Coronary artery (tissue), 2 donors: ENCODE data around the gene TRPM4.
A peak's percentile ranks its signal among the peaks of the same experiment; 100 is the strongest.

Experiments
- DNase-seq: peaks from one replicate; pipeline ENCODE4 v3.0.0-alpha.2; 2017; ENCODE audit warnings: low spot score
- H3K27ac ChIP-seq, 2 donors: fragments of 200-600 bp; sonication (generic); one replicate each; pipeline ENCODE4 v1.5.1; 2016 to 2019
- H3K4me3 ChIP-seq: fragments of 200-600 bp; sonication (generic); 2 replicates; pipeline ENCODE4 v1.5.1; 2016; ENCODE audit warnings: mild to moderate bottlenecking, moderate library complexity
- TF ChIP-seq, protein P1 (sequence below): fragments of 200-600 bp; sonication (generic); IDR thresholded peaks from one replicate; pipeline ENCODE4 v1.5.1; 2019; ENCODE audit warnings: antibody characterized with exemption

TRPM4 gene

DNA sequence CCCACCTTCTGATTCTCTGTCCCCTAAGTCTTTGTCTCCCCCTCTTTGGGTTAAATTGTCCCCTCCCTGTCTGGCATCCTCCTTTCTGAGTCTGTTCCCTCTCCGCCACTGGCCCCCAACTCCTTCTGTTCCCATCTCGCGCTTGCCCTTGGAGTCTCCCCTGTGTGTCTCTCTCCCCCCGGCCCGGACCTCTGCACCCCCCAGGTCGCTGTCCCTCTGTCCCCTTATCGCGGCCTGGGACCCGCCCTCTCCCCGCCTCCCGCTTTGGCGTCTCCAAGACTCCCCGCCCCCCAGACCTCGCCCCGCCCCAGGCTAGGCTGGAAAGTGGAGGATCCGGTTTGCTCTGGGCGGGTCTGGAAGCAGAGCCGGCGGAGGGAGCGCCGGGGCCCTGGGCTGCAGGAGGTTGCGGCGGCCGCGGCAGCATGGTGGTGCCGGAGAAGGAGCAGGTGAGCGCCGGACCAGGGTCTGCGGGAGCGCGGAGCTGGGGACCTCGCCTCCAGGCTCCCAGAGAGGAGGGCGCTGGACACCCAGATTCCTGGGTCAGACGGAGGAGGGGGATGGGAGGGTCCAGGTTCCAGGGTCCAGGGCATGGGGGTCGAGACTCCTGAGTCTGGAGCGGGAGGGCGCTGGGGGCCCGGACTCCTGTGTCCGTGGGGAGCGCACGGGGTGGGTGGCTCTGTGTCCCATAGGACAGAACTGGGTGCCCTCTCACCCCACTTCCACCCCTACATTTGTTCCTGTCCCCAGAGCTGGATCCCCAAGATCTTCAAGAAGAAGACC, at the start of gene TRPM4:
TRPM4 (plus strand) TSS at position 348 of the 780 bp plus-strand sequence; CDS start at position 423, 75 bp downstream.
- peak; percentile 93 for DNase-seq
- Histone ChIP-seq H3K4me3 (peak within 1 kb of the TSS; percentile 79), H3K27ac (peak within 1 kb of the TSS; percentile 82 to 87)
- TF ChIP-seq, protein P1, sequence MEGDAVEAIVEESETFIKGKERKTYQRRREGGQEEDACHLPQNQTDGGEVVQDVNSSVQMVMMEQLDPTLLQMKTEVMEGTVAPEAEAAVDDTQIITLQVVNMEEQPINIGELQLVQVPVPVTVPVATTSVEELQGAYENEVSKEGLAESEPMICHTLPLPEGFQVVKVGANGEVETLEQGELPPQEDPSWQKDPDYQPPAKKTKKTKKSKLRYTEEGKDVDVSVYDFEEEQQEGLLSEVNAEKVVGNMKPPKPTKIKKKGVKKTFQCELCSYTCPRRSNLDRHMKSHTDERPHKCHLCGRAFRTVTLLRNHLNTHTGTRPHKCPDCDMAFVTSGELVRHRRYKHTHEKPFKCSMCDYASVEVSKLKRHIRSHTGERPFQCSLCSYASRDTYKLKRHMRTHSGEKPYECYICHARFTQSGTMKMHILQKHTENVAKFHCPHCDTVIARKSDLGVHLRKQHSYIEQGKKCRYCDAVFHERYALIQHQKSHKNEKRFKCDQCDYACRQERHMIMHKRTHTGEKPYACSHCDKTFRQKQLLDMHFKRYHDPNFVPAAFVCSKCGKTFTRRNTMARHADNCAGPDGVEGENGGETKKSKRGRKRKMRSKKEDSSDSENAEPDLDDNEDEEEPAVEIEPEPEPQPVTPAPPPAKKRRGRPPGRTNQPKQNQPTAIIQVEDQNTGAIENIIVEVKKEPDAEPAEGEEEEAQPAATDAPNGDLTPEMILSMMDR, result no peak

DNA sequence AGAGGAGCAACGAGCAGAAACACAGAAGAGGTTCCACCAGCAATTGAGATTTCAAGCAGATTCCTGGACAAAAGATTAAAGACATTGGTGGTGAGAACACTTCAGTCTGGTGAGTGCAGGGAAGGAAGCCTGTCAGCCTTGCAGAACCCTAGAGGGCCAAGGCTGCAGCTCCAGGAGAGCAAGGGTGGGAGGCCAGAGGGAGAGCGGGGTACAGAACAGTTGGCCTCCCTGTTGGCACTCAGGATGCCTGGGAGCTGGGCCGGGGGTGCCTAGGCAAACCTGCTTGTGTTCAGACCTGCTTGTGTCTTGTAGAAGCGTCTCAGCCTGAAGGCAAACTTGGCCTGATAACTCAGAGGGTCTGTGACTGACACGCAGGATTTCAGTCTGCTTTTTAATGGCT, 48.5 kb upstream of the TRPM4 start:
- no peak for DNase-seq
- TF ChIP-seq, protein P1, result no peak
- Histone ChIP-seq H3K4me3 (no peak overlapping the region), H3K27ac (no peak overlapping the region)

DNA sequence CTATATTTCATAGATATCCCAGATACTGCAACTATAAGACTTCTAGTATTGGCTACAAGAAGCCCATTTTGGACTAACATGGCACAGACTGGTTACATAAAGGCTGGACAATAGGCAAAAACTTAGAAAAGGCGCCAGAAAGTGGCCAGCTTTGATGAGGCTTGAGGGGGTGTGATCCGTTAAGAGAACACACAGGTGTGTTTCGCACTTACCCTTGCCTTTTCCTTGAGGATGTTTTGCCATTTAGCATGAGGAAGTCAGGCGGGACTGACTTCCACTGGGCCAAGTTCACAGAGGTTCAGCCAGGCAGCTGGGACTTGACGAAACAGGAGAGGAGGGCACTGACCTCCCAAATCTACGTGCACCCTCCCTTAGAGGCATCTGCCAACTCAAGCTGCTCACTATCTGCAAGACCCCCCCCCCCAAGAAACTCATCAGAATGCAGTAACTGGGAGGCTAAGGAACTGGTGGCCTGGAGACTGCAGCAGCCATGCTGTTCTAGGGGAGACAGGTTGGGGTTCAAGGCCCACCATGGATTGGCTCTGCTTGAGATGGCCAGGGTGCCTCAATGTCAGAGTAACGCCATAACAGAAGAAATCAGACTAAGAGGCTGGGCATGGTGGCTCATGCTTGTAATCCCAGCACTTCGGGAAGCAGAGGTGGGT, 47.9 kb upstream of the TRPM4 start:
- TF ChIP-seq, protein P1, result no peak
- no peak for DNase-seq
- H3K27ac ChIP-seq, result peak overlapping the region; percentile 50 to 67
- H3K4me3 ChIP-seq, result no peak overlapping the region

DNA sequence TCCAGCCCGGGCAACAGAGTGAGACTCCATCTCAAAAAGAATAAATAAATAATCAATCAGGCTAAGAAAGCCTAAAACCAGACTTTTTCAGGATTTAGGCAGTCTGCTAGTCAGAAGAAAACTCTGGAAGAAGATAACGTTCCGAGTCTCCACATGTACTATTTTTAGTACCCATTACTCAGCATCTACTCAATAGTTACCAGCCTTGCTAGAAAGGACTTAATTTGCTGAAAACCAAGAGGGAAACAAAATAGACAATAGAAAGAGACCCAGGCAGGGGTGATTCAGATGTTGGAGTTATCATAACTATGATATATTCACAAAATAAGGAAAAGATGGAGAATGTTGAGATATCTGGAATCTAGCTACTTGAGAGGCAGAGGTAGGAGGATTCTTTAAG, 47.0 kb upstream of the TRPM4 start:
- DNase-seq, result no peak
- H3K4me3 ChIP-seq, result no peak overlapping the region
- TF ChIP-seq, protein P1, result no peak
- H3K27ac ChIP-seq, result peak overlapping the region; percentile 50 to 67

DNA sequence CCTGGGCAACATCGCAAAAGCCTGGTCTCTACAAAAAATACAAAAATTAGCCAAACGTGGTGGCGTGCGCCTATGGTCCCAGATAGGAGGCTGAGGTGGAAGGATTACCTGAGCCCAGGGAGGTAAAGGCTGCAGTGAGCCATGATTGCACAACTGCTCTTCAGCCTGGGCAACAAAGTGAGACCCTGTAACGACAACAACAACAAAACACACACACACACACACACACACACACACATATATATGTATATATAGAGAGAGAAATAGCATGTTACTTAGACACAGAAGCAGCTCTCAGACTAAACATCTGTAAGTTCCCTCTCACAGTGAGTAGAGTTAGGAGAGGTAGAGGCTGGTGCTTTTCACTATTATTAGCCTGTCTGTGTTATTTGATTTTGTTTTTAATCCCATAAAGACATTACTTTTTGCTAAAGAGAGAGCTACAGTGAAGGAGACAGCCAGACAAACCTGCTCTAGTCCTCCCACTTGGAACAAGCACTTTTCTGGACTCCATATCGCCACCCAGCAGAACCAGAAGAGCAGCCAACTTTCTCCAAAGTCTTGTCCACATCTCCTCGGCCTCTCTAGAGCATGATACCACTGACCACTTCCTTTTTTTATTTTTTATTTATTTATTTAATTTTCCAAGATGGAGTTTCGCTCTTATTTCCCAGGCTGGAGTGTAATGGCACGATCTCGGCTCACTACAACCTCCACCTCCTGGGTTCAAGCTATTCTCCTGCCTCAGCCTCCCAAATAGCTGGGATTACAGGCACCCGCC, 46.2 kb upstream of the TRPM4 start:
- H3K4me3 ChIP-seq, result no peak overlapping the region
- no peak for DNase-seq
- no peak overlapping the region for H3K27ac ChIP-seq
- TF ChIP-seq, protein P1, result no peak

DNA sequence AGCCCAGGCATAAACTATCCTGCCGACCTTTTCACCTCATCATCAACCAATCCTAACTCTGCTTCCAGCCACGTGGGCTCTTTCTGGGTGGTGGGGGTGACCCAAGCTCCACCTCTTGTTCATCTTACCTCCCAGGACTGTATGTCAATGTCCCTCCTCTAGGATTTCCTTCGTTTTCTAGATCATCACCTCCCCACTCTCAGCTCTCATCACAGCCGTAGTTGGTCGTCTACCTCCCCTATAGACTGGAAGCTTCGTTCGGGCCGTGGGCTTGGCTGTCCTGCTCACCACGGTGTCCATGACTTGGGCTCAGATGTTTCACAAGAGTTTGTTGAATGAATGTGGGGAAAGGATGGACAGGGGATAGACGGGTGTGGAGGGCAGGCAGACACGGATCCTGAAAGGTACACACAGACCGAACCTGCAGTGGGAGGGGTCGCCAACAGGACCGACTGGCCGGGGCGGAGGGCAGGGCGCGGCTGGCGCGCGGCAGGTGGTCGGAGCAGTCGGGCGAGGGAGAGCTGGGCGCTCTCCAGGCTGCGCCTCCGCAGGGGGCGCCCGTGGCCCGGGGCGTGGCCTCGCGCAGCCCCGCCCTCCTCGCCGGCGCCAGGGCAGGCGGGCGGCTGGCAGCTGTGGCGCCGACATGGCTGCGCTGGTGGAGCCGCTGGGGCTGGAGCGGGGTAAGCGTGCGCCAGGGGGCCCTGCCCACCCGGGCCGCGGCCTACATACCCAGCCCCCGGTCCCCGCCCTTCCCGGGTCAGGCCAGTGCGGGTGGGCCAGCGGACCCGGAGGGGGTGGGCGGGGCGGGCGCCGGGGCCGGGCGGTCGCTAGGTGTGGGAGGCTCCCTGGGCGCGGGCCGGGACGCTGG, 43.6 kb upstream of the TRPM4 start, which contains the start of gene LIN7B:
LIN7B (plus strand) TSS at position 609 of the 868 bp plus-strand sequence; CDS start at position 644, 35 bp downstream.
- TF ChIP-seq, protein P1, result no peak
- peak within 1 kb of the TSS; percentile 86 for H3K4me3 ChIP-seq
- no peak for DNase-seq
- H3K27ac ChIP-seq, result peak within 1 kb of the TSS; percentile 89 to 91
